Loucy (cell line): ENCODE measurements around the gene ATG7.

ENCODE experiments used
- CTCF ChIP-seq: fragments of 200-600 bp; sonication (generic); conservative IDR thresholded peaks from 2 replicates; pipeline ENCODE4 v1.5.1; 2014; ENCODE audit warnings: mild to moderate bottlenecking, antibody characterized with exemption, low read length
- EZH2phosphoT487 ChIP-seq: fragments of 200-600 bp; IDR thresholded peaks from 2 replicates; pipeline ENCODE4 v1.6.1; 2018; ENCODE audit warnings: antibody characterized with exemption, mild to moderate bottlenecking, moderate library complexity, borderline replicate concordance

GRCh38 chr3:11276901-11277300, 4.7 kb downstream of the ATG7 start:
- TF ChIP-seq CTCF (no peak), EZH2phosphoT487 (no peak)
